Measurements from ENCODE around the gene PSMB3. TPM values are rescaled to one million over a fixed set of nuclear protein-coding genes. Genes with fewer than 3 reads are reported as not detected.

The PSMB3 gene
- total RNA-seq, 1 experiment from 2014 or later = 233 TPM

GRCh38 chr17:38735161-38735997 lies 17.2 kb upstream of the PSMB3 start:
- H3K9me3 ChIP-seq (ENCODE audit: control insufficient read depth, insufficient read depth, low read depth, low read length) = no peaks in the 10 kb centered on the region
- DNase-seq (ENCODE audit: low read depth, low spot score) (no peak), ATAC-seq (peak; percentile 31)
- intact Hi-C loops (cut with micrococcal nuclease; ENCODE audit: unreplicated experiment) = no loop called here
- H3K27me3 ChIP-seq (ENCODE audit: control insufficient read depth, insufficient read depth, low read length) = no peaks in the 10 kb centered on the region
- POLR2A ChIA-PET = no interaction called here
- TF ChIP-seq SIN3A (IDR thresholded peaks at IDR 0.05; ENCODE audit: borderline replicate concordance, insufficient read depth, low read depth, low read length) (no peak), CTCF (IDR thresholded peaks at IDR 0.05) (peak; percentile 85)
- H3K36me3 ChIP-seq (ENCODE audit: control insufficient read depth, insufficient read depth, low read length) = no peaks in the 10 kb centered on the region; the same call in 1 of the 2 replicates
- CTCF ChIA-PET = interaction anchor here (0.6 to 1.2 kb wide), 8 partner anchors 27 to 187 kb away, joined by 3 to 12 read pairs (median 8); partner anchors contain the start of gene EPOP
- peak overlapping the region; percentile 51; the same call in 1 of the 2 replicates for H3K27ac ChIP-seq (ENCODE audit: low read length)
- peaks cover 35% of the 10 kb centered on the region for H3K4me1 ChIP-seq (ENCODE audit: control insufficient read depth, insufficient read depth, low read length)
- in situ Hi-C loops (cut with HindIII; ENCODE audit: low pct_unique_long_range_greater_than_20kb, low sequenced_read_pairs) = no loop called here
- no peak overlapping the region for H3K4me3 ChIP-seq (ENCODE audit: low read depth in 2 of 2, low read length in 2 of 2)
- BruUV-seq (replicated peaks) = no TSS peak

GRCh38 chr17:38738007-38738662 lies 14.4 kb upstream of the PSMB3 start:
- DNase-seq (ENCODE audit: low read depth, low spot score) (no peak), ATAC-seq (no peak)
- Histone ChIP-seq H3K4me1 (ENCODE audit: control insufficient read depth, insufficient read depth, low read length) (peaks cover 29% of the 10 kb centered on the region), H3K9me3 (ENCODE audit: control insufficient read depth, insufficient read depth, low read depth, low read length) (no peaks in the 10 kb centered on the region), H3K27ac (ENCODE audit: low read length) (no peak overlapping the region), H3K4me3 (ENCODE audit: low read depth in 2 of 2, low read length in 2 of 2) (no peak overlapping the region), H3K27me3 (ENCODE audit: control insufficient read depth, insufficient read depth, low read length) (no peaks in the 10 kb centered on the region), H3K36me3 (ENCODE audit: control insufficient read depth, insufficient read depth, low read length) (no peaks in the 10 kb centered on the region; the same call in 1 of the 2 replicates)
- POLR2A ChIA-PET = no interaction called here
- BruUV-seq (replicated peaks) = no TSS peak
- in situ Hi-C loops (cut with HindIII; ENCODE audit: low pct_unique_long_range_greater_than_20kb, low sequenced_read_pairs) = no loop called here
- intact Hi-C loops (cut with micrococcal nuclease; ENCODE audit: unreplicated experiment) = no loop called here
- TF ChIP-seq CTCF (IDR thresholded peaks at IDR 0.05) (no peak), SIN3A (IDR thresholded peaks at IDR 0.05; ENCODE audit: borderline replicate concordance, insufficient read depth, low read depth, low read length) (no peak), REST (IDR thresholded peaks at IDR 0.05; ENCODE audit: insufficient read depth in 1 of 2, low read depth in 2 of 2, low read length in 1 of 2) (no peak), TCF7L2 (IDR thresholded peaks at IDR 0.05; ENCODE audit: low read depth, low read length) (no peak), POLR2AphosphoS5 (IDR thresholded peaks at IDR 0.05; ENCODE audit: low read depth, low read length) (no peak)
- CTCF ChIA-PET = no interaction called here
